ENCODE data around the gene OR5AU1.

Gene OR5AU1

DNA sequence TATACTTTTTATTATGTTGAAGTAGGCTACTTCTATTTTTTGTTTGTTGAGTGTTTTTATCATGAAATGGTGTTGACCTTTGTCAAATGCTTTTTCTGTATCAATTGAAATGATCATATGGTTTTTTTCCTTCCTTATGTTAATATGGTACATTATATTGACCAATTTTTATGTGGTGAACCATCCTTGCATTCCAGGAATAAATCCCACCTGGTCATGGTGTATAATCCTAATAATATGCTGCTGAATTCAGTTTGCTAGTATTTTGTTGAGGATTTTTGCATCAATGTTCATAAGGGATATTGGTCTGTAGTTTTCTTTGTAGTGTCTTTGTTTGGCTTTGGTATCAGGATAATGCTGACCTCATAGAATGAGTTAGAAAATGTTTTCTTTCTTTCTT lies 10.4 kb downstream of the OR5AU1 start:
- no peak overlapping the region for H3K4me3 ChIP-seq (ENCODE audit: low read length)
- TF ChIP-seq, protein P1, sequence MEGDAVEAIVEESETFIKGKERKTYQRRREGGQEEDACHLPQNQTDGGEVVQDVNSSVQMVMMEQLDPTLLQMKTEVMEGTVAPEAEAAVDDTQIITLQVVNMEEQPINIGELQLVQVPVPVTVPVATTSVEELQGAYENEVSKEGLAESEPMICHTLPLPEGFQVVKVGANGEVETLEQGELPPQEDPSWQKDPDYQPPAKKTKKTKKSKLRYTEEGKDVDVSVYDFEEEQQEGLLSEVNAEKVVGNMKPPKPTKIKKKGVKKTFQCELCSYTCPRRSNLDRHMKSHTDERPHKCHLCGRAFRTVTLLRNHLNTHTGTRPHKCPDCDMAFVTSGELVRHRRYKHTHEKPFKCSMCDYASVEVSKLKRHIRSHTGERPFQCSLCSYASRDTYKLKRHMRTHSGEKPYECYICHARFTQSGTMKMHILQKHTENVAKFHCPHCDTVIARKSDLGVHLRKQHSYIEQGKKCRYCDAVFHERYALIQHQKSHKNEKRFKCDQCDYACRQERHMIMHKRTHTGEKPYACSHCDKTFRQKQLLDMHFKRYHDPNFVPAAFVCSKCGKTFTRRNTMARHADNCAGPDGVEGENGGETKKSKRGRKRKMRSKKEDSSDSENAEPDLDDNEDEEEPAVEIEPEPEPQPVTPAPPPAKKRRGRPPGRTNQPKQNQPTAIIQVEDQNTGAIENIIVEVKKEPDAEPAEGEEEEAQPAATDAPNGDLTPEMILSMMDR (conservative IDR thresholded peaks at IDR 0.05; ENCODE audit: low read depth, low read length), result no peak
- no peak for DNase-seq (ENCODE audit: low read depth)

DNA sequence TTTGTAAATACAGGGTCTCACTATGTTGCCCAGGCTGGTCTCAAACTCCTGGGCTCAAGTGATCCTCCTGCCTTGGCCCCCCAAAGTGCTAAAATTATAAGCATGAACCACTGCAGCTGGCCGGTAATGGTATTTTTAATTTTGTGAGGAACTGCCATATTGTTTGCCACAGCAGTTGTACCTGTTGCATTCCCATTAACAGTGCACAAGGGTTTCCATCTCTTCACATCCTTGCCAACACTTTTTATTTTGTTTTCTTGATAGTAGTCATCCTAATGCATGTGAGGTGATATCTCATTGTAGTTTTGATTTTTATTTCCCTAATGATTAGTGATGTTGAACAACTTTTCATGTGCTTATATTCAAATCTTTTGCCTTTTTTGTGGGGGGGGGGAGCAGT lies 13.5 kb downstream of the OR5AU1 start:
- TF ChIP-seq, protein P1 (conservative IDR thresholded peaks at IDR 0.05; ENCODE audit: low read depth, low read length), result no peak
- no peak for DNase-seq (ENCODE audit: low read depth)
- H3K4me3 ChIP-seq (ENCODE audit: low read length), result no peak overlapping the region

DNA sequence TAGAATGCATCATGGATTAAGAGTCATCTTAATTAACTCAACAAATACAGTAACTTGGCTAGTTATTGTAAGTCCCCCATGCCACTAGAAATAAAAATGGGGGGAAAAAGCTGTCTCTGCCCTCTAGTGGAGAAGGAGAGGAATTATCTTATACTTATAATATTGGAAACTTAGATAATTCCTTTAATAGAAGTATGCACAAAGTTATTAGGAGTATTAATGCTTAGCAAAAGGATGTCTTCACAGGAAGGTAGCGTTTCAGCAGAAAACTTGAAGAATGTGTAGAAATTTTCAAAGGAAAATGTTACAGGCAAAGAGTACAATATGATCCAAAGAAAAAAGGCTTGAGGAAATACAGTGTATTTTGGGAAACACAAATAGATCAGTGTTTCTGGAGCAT lies 19.8 kb downstream of the OR5AU1 start:
- H3K4me3 ChIP-seq (ENCODE audit: low read length), result no peak overlapping the region
- no peak for DNase-seq (ENCODE audit: low read depth)
- TF ChIP-seq, protein P1 (conservative IDR thresholded peaks at IDR 0.05; ENCODE audit: low read depth, low read length), result peak; percentile 74

DNA sequence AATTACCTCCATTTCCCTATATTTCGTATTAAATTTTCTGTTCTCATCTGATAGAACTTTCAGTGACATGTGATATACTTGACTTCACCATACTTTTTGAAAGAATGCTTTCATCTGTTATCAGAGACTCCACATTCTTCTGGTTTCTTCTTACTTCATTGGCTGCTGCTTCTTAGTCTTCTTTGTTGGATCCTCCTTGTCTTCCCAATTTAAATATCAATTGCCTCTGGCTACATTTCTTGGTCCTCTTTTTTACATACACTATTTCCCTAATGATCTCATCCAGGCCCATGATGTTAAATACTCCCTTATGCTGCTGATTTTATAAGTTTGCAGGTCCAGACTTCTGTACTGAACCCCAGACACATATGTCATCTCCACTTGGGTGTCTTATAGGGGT lies 22.0 kb downstream of the OR5AU1 start:
- TF ChIP-seq, protein P1 (conservative IDR thresholded peaks at IDR 0.05; ENCODE audit: low read depth, low read length), result no peak
- no peak overlapping the region for H3K4me3 ChIP-seq (ENCODE audit: low read length)
- DNase-seq (ENCODE audit: low read depth), result no peak

DNA sequence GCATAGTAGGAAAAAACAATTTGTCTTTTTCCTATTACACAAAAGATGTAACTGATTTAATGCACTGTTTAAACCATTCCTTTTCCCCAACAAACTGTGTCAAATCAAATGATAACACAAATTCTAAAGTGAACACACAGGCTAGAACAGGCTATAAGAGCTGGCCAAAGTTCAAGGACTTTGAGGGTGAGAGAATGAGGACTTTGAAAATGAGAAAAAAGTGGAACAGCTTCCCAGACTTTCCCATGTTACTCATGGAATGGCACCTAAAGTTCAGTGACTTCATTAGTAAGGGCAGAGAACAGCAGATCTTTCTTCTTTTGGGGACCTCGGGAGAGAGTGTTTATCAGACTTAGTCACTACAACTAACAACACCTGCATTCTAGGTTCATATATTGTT lies 32.4 kb downstream of the OR5AU1 start:
- TF ChIP-seq, protein P1 (conservative IDR thresholded peaks at IDR 0.05; ENCODE audit: low read depth, low read length), result no peak
- no peak overlapping the region for H3K4me3 ChIP-seq (ENCODE audit: low read length)
- DNase-seq (ENCODE audit: low read depth), result no peak

DNA sequence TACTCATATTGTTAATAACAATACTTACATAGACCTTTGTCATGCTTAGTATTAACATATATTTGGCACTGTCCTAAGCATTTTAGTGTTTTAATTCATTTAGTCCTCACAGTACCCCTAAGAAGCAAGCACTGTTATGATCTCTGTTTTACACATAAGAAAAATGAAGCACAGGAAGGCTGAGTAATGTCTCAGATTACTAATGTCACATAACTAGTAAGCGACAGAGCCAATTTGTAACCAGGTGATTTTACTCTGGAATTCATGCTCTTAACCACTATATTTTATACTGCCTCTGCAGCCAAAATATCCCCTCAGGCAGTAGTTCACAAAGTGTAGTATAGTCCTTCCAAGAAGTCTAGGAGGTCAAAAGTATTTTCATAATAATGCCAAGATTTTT lies 34.7 kb downstream of the OR5AU1 start:
- no peak for DNase-seq (ENCODE audit: low read depth)
- no peak overlapping the region for H3K4me3 ChIP-seq (ENCODE audit: low read length)
- TF ChIP-seq, protein P1 (conservative IDR thresholded peaks at IDR 0.05; ENCODE audit: low read depth, low read length), result no peak

DNA sequence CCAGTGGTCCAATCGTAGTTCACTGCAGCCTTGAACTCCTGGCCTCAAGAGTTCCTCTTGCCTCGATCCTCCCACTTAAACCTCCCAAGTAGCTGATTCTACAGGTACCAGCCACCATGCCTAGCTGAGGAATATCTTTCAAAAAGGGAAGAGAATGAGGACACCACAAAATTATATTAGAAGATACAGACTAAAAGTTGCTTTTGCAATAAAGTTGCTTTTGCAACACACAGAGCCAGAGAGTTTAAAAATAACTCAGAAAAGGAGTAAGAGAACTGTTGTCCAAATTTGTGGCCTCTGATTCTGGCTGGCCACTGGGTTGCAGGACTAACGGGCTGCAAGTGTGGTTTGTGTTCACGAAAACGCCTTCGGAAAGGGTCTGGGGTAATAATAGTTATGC lies 35.2 kb downstream of the OR5AU1 start:
- DNase-seq (ENCODE audit: low read depth), result no peak

More for the DNA sequence above, 35.2 kb downstream of the OR5AU1 start:
- no peak overlapping the region for H3K4me3 ChIP-seq (ENCODE audit: low read length)
- TF ChIP-seq, protein P1 (conservative IDR thresholded peaks at IDR 0.05; ENCODE audit: low read depth, low read length), result no peak
